Keratinocyte (primary cell): ENCODE data around the gene FGF7. TPM values are rescaled to one million over a fixed set of nuclear protein-coding genes. Genes with fewer than 3 reads are reported as not detected.

Experiments
- DNase-seq: peaks from one replicate; pipeline ENCODE4 v3.0.0-alpha.2; 2011; ENCODE audit warnings: low read depth, missing footprints, low spot score
- FAIRE-seq: peaks from 2 replicates; lab custom pipeline; 2011; peaks lifted over from hg19 to GRCh38; lab: Jason Lieb, UNC
- H2AFZ ChIP-seq: 2 replicates; pipeline ENCODE4 v1.6.0; 2012; ENCODE audit warnings: low read length, control low read depth, inconsistent platforms; ENCODE audit not compliant: control insufficient read depth
- H3K27ac ChIP-seq: 2 replicates; pipeline ENCODE4 v1.5.1; 2011; ENCODE audit warnings: low read length; ENCODE audit not compliant: control insufficient read depth, insufficient read depth
- H3K27me3 ChIP-seq: 3 replicates; pipeline ENCODE4 v1.6.0; 2011; ENCODE audit warnings: low read length; ENCODE audit not compliant: control insufficient read depth, insufficient read depth; ENCODE audit errors: extremely low read depth
- H3K36me3 ChIP-seq, 2 experiments: 2 replicates in 1 of 2; 3 replicates in 1 of 2; pipeline ENCODE4 v1.5.1; 2011; ENCODE audit warnings: low read length in 2 of 2, mild to moderate bottlenecking in 1 of 2; ENCODE audit not compliant: control insufficient read depth in 2 of 2, insufficient read depth in 2 of 2; ENCODE audit errors: extremely low read depth in 1 of 2
- H3K4me1 ChIP-seq: 3 replicates; pipeline ENCODE4 v1.5.1; 2011; ENCODE audit warnings: low read length; ENCODE audit not compliant: control insufficient read depth, insufficient read depth; ENCODE audit errors: extremely low read depth
- H3K4me2 ChIP-seq: 3 replicates; pipeline ENCODE4 v1.6.0; 2011; ENCODE audit warnings: low read depth, low read length; ENCODE audit not compliant: control insufficient read depth, insufficient read depth; ENCODE audit errors: extremely low read depth
- H3K4me3 ChIP-seq, 3 experiments: fragments of 200-600 bp in 1 of 3; sonication (generic) in 1 of 3; 2 replicates in 2 of 3; 3 replicates in 1 of 3; pipeline ENCODE4 v1.5.1; 2011 to 2016; ENCODE audit warnings: low read length in 3 of 3, mild to moderate bottlenecking in 3 of 3, control low read depth in 2 of 3, inconsistent platforms in 1 of 3, low read depth in 1 of 3, mixed read lengths in 1 of 3, mixed run types in 1 of 3, moderate library complexity in 1 of 3; ENCODE audit not compliant: control insufficient read depth in 2 of 3, insufficient read depth in 2 of 3; ENCODE audit errors: extremely low read depth in 1 of 3
- H3K79me2 ChIP-seq: 2 replicates; pipeline ENCODE4 v1.6.0; 2012; ENCODE audit warnings: low read length; ENCODE audit not compliant: control insufficient read depth, insufficient read depth
- H3K9ac ChIP-seq: 3 replicates; pipeline ENCODE4 v1.6.0; 2011; ENCODE audit warnings: low read length; ENCODE audit not compliant: control insufficient read depth, insufficient read depth; ENCODE audit errors: extremely low read depth
- H3K9me1 ChIP-seq: 3 replicates; pipeline ENCODE4 v1.6.0; 2011; ENCODE audit warnings: low read length; ENCODE audit not compliant: control insufficient read depth, insufficient read depth; ENCODE audit errors: extremely low read depth
- H3K9me3 ChIP-seq: 2 replicates; pipeline ENCODE4 v1.5.1; 2012; ENCODE audit warnings: low read depth, low read length; ENCODE audit not compliant: control insufficient read depth
- H4K20me1 ChIP-seq: 3 replicates; pipeline ENCODE4 v1.6.0; 2011; ENCODE audit warnings: low read length; ENCODE audit not compliant: control insufficient read depth, insufficient read depth; ENCODE audit errors: extremely low read depth
- CTCF ChIP-seq, 3 experiments: IDR thresholded peaks in 1 of 3; conservative IDR thresholded peaks in 1 of 3; optimal IDR thresholded peaks in 1 of 3; 2 replicates in 2 of 3; 3 replicates in 1 of 3; pipeline versions ENCODE3 to v1.5.1; 2011; ENCODE audit warnings: low read length in 3 of 3, mild to moderate bottlenecking in 3 of 3, moderate library complexity in 2 of 3, control low read depth in 1 of 3, inconsistent platforms in 1 of 3; ENCODE audit not compliant: insufficient read depth in 2 of 3; ENCODE audit errors: extremely low read depth in 1 of 3
- EZH2 ChIP-seq: IDR thresholded peaks from one replicate; pipeline ENCODE4 v1.6.1; 2012; ENCODE audit warnings: inconsistent platforms, mild to moderate bottlenecking, low read length, moderate library complexity
- dilution Hi-C: fragments of 300-500 bp; cut with MboI; formaldehyde crosslinking; loops from one replicate; pipeline ENCODE4 v1.7.0; 2020; ENCODE audit warnings: low sequenced_read_pairs; ENCODE audit not compliant: extremely low pct_ligation_motif_present
- polyA plus RNA-seq, 5 experiments: library from polyadenylated mRNA; depleted of rRNA in 3 of 5; stranded (reverse) in 3 of 5; stranded (forward) in 1 of 5; unstranded in 1 of 5; fragments of >200 nt; gene quantifications; 1 replicate in 1 of 5; 2 replicates in 3 of 5; 3 replicates in 1 of 5; pipeline versions ENCODE4 v1.2.1 to v1.2.3, GENCODE V29; 2011 to 2012; ENCODE audit warnings: missing spikeins in 2 of 5, low read depth in 1 of 5, low replicate concordance in 1 of 5

FGF7 gene
- polyA plus RNA-seq, 1 donor (not counting 4 experiments of a cell fraction or from before 2014, with no cell fraction given): not detected

- no peaks in the 10 kb centered on the region for H3K9me1 ChIP-seq
- DNase-seq (no peak), FAIRE-seq (no peak)
- no peak overlapping the region for H3K4me2 ChIP-seq
- dilution Hi-C loops: no loop called here
- no peak overlapping the region for H3K9ac ChIP-seq
- no peaks in the 10 kb centered on the region for H3K4me1 ChIP-seq
- H3K9me3 ChIP-seq: no peaks in the 10 kb centered on the region
- no peak overlapping the region for H2AFZ ChIP-seq
- no peaks in the 10 kb centered on the region for H3K27me3 ChIP-seq
- H3K4me3 ChIP-seq: no peak overlapping the region
- no peaks in the 10 kb centered on the region for H4K20me1 ChIP-seq
- H3K27ac ChIP-seq: no peak overlapping the region
- no peak for TF ChIP-seq CTCF (optimal IDR thresholded peaks at IDR 0.05 in 1 of 3, IDR thresholded peaks at IDR 0.05 in 1 of 3, conservative IDR thresholded peaks at IDR 0.05 in 1 of 3; ENCODE audit: extremely low read depth in 1 of 3, insufficient read depth in 2 of 3, low read length in 3 of 3)
- TF ChIP-seq EZH2: no peak
- no peaks in the 10 kb centered on the region for H3K36me3 ChIP-seq
- H3K79me2 ChIP-seq: no peaks in the 10 kb centered on the region
Observed at GRCh38 chr15:49471733-49472132, 48.7 kb downstream of the FGF7 start.

DNA sequence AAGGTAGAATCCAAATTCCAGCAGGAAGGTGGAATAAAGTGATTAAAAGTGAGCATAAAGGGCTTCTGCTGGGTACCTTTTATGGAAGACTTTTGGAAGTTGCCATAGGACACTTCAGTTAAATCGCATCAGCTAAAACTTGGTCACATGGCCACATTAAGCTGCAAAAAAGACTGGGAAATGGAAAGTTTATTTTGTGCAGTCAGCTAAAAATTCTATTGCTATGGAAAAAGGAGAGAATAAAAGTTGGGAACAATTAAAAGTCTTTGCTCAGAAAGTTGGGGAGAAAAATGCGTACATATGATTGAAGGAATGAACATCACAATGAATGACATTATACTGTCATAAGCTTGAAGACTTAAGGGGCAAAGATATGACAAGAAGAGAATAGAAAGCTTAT is 49.3 kb downstream of the FGF7 start:
- Histone ChIP-seq H3K4me2 (no peak overlapping the region), H4K20me1 (no peaks in the 10 kb centered on the region), H3K4me3 (no peak overlapping the region), H2AFZ (no peak overlapping the region), H3K27me3 (no peaks in the 10 kb centered on the region), H3K79me2 (no peaks in the 10 kb centered on the region), H3K9ac (no peak overlapping the region), H3K9me3 (no peaks in the 10 kb centered on the region), H3K27ac (no peak overlapping the region), H3K4me1 (no peaks in the 10 kb centered on the region), H3K36me3 (no peaks in the 10 kb centered on the region), H3K9me1 (no peaks in the 10 kb centered on the region)
- FAIRE-seq: no peak
- dilution Hi-C loops: no loop called here
- TF ChIP-seq EZH2 (no peak), CTCF (optimal IDR thresholded peaks at IDR 0.05 in 1 of 3, IDR thresholded peaks at IDR 0.05 in 1 of 3, conservative IDR thresholded peaks at IDR 0.05 in 1 of 3; ENCODE audit: extremely low read depth in 1 of 3, insufficient read depth in 2 of 3, low read length in 3 of 3) (no peak)
- DNase-seq: no peak
